ENCODE measurements around the gene NRAP. TPM values are rescaled to one million over a fixed set of nuclear protein-coding genes. Genes with fewer than 3 reads are reported as not detected.
A peak's percentile ranks its signal among the peaks of the same experiment; 100 is the strongest.

The NRAP gene
- total RNA-seq, 1 donor from 2014 or later, result not detected

DNA sequence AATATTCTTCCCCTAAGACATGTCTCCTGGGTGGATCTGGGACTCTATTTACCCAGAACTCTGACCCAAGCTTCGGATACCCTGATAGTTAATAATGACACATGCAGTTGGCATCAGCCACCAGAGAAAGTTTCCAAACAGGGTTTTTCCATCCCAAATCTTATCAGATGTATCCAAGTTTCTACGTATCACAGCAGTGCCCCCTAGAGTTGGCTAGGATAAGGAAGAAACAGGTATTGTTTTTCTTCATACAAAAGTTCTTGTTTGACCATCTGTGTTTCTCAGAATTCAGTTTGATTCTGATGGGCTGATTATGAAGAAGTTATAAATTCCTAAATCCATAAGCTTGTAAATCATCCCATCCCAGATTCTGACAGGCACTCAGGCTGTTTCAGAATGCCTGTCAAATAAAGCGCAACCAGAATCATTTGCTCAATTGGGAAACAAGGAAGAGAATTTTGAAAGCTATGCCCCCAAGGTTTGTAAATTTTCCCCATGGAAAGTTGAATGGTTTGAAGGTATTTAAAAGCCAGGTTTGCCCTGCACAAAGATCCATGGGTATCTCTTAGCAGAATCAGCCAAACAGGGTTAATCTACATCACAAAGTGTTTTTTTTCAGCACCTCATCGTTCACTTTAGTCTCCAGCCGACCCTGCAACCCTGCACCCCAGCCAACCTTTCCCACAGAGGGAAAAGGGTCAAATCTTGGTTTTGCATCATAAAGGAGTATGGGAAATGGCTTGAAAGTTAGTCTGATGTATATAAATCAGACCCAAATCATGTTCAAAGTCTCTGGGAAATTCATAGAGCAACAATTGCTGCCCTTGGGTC lies 47.4 kb downstream of the NRAP start:
- DNase-seq (no peak), ATAC-seq (no peak)
- H3K27ac ChIP-seq, result no peak overlapping the region
- H3K27me3 ChIP-seq (ENCODE audit: low read depth), result peaks cover 20% of the 10 kb centered on the region
- intact Hi-C loops (cut with DNase I), result no loop called here
- TF ChIP-seq CTCF (IDR thresholded peaks at IDR 0.05), result peak; percentile 18
- H3K36me3 ChIP-seq, result no peaks in the 10 kb centered on the region
- no peaks in the 10 kb centered on the region for H3K9me3 ChIP-seq
- H3K4me1 ChIP-seq, result no peaks in the 10 kb centered on the region
- H3K4me3 ChIP-seq, result no peak overlapping the region

DNA sequence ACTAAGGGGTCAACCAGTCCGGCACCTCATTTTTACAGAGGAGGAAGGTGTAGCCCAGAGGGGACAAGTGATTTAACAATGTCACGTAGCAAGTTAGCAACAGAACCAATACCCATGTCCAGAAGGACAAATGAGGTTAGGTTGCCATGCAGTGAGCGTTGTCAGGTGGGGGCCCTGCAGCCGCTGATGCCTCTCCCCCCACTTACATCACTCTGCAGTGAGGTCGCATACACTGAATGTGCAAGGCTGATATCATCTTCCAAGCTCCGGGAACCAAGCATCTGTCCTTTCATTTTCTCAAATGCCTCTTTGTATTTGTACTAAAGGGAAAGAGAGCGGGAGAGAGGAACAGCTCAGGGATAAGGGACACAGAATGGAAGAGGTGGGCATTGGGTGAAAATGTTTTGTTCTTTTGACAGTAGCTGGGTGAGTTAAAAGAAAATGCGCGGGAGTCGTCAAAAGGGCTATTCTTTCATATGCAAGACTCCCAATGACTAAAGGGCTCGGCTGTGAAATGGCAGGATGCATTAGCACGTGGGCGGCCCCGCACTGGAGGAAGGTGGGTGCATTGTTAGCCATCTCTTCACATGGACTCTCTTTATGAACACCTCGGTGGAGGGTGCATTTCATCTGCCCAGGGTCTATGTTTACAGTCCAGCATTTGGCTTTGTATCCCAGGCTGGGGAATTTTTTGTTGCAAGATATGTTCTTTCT lies 49.7 kb downstream of the NRAP start:
- Histone ChIP-seq H3K9me3 (no peaks in the 10 kb centered on the region), H3K27ac (no peak overlapping the region), H3K36me3 (no peaks in the 10 kb centered on the region), H3K4me1 (no peaks in the 10 kb centered on the region), H3K27me3 (ENCODE audit: low read depth) (peaks cover 16% of the 10 kb centered on the region), H3K4me3 (no peak overlapping the region)
- DNase-seq, result no peak
- TF ChIP-seq CTCF (IDR thresholded peaks at IDR 0.05), result no peak
- intact Hi-C loops (cut with DNase I), result no loop called here
- no peak for ATAC-seq

- H3K27ac ChIP-seq, result no peak overlapping the region
- H3K36me3 ChIP-seq, result no peaks in the 10 kb centered on the region
- intact Hi-C loops (cut with DNase I), result no loop called here
- TF ChIP-seq CTCF (IDR thresholded peaks at IDR 0.05), result no peak
- no peak overlapping the region for H3K4me3 ChIP-seq
- no peaks in the 10 kb centered on the region for H3K4me1 ChIP-seq
- peaks cover 16% of the 10 kb centered on the region for H3K27me3 ChIP-seq (ENCODE audit: low read depth)
- DNase-seq (no peak), ATAC-seq (no peak)
- H3K9me3 ChIP-seq, result no peaks in the 10 kb centered on the region
These were observed 50.4 kb downstream of the NRAP start for GRCh38 chr10:113613427-113613826.

DNA sequence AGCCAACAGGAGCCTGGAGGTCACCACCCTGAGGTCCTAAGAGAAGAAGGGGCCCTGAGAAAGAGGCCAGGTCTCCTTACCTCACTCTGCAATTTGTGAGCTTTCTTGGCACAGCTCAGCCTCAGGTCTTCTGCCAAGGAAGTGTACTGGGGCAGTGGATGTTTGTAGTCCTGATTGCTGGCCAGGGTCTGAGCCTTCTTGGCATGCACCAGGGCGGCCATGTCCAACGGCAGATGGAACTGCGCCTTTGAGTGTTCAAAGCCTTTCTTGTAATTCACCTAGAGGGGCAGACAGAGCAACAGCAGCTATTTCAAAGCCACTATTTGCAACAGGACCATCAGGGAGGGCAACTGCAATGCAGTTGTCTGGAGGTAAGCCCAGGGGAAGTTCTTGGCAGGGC lies 51.7 kb downstream of the NRAP start:
- intact Hi-C loops (cut with DNase I), result no loop called here
- H3K27me3 ChIP-seq (ENCODE audit: low read depth), result peaks cover 12% of the 10 kb centered on the region
- H3K9me3 ChIP-seq, result no peaks in the 10 kb centered on the region
- ATAC-seq (no peak), DNase-seq (no peak)
- TF ChIP-seq CTCF (IDR thresholded peaks at IDR 0.05), result no peak
- no peak overlapping the region for H3K4me3 ChIP-seq
- H3K27ac ChIP-seq, result no peak overlapping the region
- H3K36me3 ChIP-seq, result no peaks in the 10 kb centered on the region
- H3K4me1 ChIP-seq, result no peaks in the 10 kb centered on the region

DNA sequence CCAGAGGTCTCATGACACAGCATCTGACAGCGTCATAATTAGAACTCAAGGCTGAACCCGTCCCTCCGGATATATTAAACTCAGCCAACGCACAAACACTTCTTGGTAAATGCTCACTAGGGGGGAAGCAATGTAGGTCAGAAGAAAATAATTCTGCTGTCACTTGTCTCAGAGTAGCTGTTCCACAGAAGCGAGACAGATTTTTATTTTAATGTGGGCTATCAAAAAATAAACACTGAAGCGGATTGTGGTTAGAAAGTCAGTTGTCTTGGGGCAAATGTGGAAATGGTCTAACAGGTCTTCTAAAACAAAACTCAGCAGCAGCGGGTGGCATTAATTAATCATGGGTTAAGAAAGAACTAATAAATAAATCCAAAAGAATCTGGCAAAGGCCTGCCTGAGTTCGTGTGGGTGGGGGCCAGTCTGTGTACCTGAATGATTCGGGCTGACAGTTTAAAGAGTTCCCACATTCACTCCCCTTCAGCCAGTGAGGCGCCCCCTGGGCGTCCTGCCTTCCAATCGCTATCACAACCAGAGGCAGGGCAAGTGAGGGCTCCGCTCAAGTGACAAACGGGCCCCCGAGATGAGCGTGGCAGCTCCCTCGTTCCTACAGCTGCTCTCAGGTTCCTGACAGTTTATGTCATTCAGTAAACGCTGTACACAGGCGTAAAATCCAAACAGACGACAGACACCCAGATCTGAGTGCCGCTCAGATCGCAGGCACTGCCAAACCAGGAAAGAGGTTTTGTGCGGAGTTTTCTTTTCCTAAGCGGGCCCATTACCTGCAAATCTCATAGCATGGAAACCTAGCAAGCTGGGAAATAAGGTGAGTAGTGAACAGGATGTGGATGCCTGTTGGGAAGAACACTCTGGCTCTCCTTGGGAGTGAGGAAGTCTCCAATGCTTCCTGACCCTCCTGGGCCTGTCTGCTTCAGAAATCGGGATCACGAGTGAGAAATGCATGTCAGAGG lies 52.9 kb downstream of the NRAP start:
- intact Hi-C loops (cut with DNase I), result no loop called here

More for the DNA sequence above, 52.9 kb downstream of the NRAP start:
- no peaks in the 10 kb centered on the region for H3K4me1 ChIP-seq
- no peak overlapping the region for H3K4me3 ChIP-seq
- no peak overlapping the region for H3K27ac ChIP-seq
- ATAC-seq (no peak), DNase-seq (no peak)
- H3K36me3 ChIP-seq, result no peaks in the 10 kb centered on the region
- TF ChIP-seq CTCF (IDR thresholded peaks at IDR 0.05), result no peak
- no peaks in the 10 kb centered on the region for H3K9me3 ChIP-seq
- H3K27me3 ChIP-seq (ENCODE audit: low read depth), result peaks cover 10% of the 10 kb centered on the region
